ENCODE measurements around the gene ZC2HC1C. TPM values are rescaled to one million over a fixed set of nuclear protein-coding genes. Genes with fewer than 3 reads are reported as not detected.

ZC2HC1C gene
- total and polyA plus RNA-seq, 2 of the 13 experiments (the other 11 are each of a cell fraction or from before 2014, with no cell fraction given) = 3.3 to 3.5 TPM

- TF ChIP-seq, protein P1, sequence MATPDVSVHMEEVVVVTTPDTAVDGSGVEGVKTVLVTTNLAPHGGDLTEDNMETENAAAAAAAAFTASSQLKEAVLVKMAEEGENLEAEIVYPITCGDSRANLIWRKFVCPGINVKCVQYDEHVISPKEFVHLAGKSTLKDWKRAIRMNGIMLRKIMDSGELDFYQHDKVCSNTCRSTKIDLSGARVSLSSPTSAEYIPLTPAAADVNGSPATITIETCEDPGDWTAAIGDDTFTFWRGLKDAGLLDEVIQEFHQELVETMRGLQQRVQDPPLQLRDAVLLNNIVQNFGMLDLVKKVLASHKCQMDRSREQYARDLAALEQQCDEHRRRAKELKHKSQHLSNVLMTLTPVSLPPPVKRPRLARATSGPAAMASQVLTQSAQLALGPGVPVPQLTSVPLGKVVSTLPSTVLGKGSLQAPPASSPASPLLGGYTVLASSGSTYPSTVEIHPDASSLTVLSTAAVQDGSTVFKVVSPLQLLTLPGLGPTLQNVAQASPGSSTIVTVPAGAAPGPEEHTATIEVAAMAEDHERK (CRISPR knock-in tag; IDR thresholded peaks at IDR 0.05; ENCODE audit: low read depth) = no peak
- TF ChIP-seq TBL1XR1 (IDR thresholded peaks at IDR 0.05; ENCODE audit: borderline replicate concordance, low read length, partially characterized antibody) (no peak), SMYD3 (CRISPR knock-in tag; IDR thresholded peaks at IDR 0.05) (0 out of 2 replicates have a peak, but pooled peaks have one; percentile 27), TIGD3 (CRISPR knock-in tag; IDR thresholded peaks at IDR 0.05; ENCODE audit: borderline replicate concordance) (peak; percentile 95; the same call in 1 of the 2 replicates), ETV5 (CRISPR knock-in tag; IDR thresholded peaks at IDR 0.05; ENCODE audit: borderline replicate concordance) (peak; percentile 43; the same call in 1 of the 2 replicates), ZNF12 (CRISPR knock-in tag; IDR thresholded peaks at IDR 0.05) (peak; percentile 25; the same call in 1 of the 2 replicates), ASH2L (IDR thresholded peaks at IDR 0.05; ENCODE audit: insufficient read length, low read depth, low read length) (peak; percentile 96), ZNF766 (CRISPR knock-in tag; IDR thresholded peaks at IDR 0.05; ENCODE audit: borderline replicate concordance) (peak; percentile 76), ZNF292 (CRISPR knock-in tag; IDR thresholded peaks at IDR 0.05; ENCODE audit: borderline replicate concordance, low read depth) (no peak), ZBTB7A (CRISPR knock-in tag; IDR thresholded peaks at IDR 0.05) (peak; percentile 85; the same call in 1 of the 2 replicates), ZBTB7B (CRISPR knock-in tag; IDR thresholded peaks at IDR 0.05) (peak; percentile 31; the same call in 1 of the 2 replicates), BCLAF1 (IDR thresholded peaks at IDR 0.05) (no peak), KLF13 (CRISPR knock-in tag; IDR thresholded peaks at IDR 0.05) (no peak), ZNF841 (CRISPR knock-in tag; IDR thresholded peaks at IDR 0.05; ENCODE audit: borderline replicate concordance) (no peak), KLF9 (CRISPR knock-in tag; IDR thresholded peaks at IDR 0.05; ENCODE audit: low read depth) (no peak), RORA (CRISPR knock-in tag; IDR thresholded peaks at IDR 0.05) (no peak), STAG1 (CRISPR knock-in tag; IDR thresholded peaks at IDR 0.05) (peak; percentile 11; the same call in 1 of the 2 replicates)
- TF ChIP-seq, protein P2, sequence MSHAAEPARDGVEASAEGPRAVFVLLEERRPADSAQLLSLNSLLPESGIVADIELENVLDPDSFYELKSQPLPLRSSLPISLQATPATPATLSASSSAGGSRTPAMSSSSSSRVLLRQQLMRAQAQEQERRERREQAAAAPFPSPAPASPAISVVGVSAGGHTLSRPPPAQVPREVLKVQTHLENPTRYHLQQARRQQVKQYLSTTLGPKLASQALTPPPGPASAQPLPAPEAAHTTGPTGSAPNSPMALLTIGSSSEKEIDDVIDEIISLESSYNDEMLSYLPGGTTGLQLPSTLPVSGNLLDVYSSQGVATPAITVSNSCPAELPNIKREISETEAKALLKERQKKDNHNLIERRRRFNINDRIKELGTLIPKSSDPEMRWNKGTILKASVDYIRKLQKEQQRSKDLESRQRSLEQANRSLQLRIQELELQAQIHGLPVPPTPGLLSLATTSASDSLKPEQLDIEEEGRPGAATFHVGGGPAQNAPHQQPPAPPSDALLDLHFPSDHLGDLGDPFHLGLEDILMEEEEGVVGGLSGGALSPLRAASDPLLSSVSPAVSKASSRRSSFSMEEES (CRISPR knock-in tag; IDR thresholded peaks at IDR 0.05) = peak; percentile 57; the same call in 1 of the 2 replicates
- TF ChIP-seq, protein P3, sequence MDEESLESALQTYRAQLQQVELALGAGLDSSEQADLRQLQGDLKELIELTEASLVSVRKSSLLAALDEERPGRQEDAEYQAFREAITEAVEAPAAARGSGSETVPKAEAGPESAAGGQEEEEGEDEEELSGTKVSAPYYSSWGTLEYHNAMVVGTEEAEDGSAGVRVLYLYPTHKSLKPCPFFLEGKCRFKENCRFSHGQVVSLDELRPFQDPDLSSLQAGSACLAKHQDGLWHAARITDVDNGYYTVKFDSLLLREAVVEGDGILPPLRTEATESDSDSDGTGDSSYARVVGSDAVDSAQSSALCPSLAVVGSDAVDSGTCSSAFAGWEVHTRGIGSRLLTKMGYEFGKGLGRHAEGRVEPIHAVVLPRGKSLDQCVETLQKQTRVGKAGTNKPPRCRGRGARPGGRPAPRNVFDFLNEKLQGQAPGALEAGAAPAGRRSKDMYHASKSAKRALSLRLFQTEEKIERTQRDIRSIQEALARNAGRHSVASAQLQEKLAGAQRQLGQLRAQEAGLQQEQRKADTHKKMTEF (CRISPR knock-in tag; IDR thresholded peaks at IDR 0.05) = peak; percentile 95
Measured at GRCh38 chr14:75126679-75127473, 57.4 kb downstream of the ZC2HC1C start, which contains the start of gene NEK9 (continued).
